HG03175 (cell line): ENCODE results near the gene ZFP62.

Source experiments
- ATAC-seq: cut with Tn5 transposase; IDR thresholded peaks from one replicate; pipeline ENCODE4 v1.9.1; 2021; ENCODE audit warnings: mild to moderate bottlenecking, moderate library complexity; ENCODE audit not compliant: unreplicated experiment

Gene ZFP62

GRCh38 chr5:180869587-180869986 is 8.5 kb upstream of the ZFP62 start:
- ATAC-seq = no peak

- no peak for ATAC-seq
These were observed 7.9 kb upstream of the ZFP62 start for GRCh38 chr5:180868960-180869359.

- no peak for ATAC-seq
These were observed 5.9 kb upstream of the ZFP62 start for GRCh38 chr5:180866985-180867384.

GRCh38 chr5:180865981-180866695 is 5.1 kb upstream of the ZFP62 start:
- ATAC-seq = no peak

GRCh38 chr5:180862645-180863044 is 1.6 kb upstream of the ZFP62 start:
- ATAC-seq = no peak

GRCh38 chr5:180860273-180860886 is 696 bp downstream of the ZFP62 start:
- peak; percentile 59 for ATAC-seq

GRCh38 chr5:180858586-180858985 is 2.5 kb downstream of the ZFP62 start:
- no peak for ATAC-seq

- no peak for ATAC-seq
These were observed 7.3 kb downstream of the ZFP62 start for GRCh38 chr5:180853848-180854176.

GRCh38 chr5:180853121-180853847 is 7.8 kb downstream of the ZFP62 start:
- ATAC-seq = no peak

- ATAC-seq = no peak
These were observed 8.6 kb downstream of the ZFP62 start for GRCh38 chr5:180852495-180852894.

GRCh38 chr5:180850434-180851078 is 10.5 kb downstream of the ZFP62 start:
- ATAC-seq = no peak

GRCh38 chr5:180849827-180850226 is 11.2 kb downstream of the ZFP62 start:
- ATAC-seq = no peak

- ATAC-seq = no peak
These were observed 12.2 kb downstream of the ZFP62 start for GRCh38 chr5:180848878-180849277.

- ATAC-seq = no peak
These were observed 12.8 kb downstream of the ZFP62 start for GRCh38 chr5:180848265-180848664.

- no peak for ATAC-seq
These were observed 14.1 kb downstream of the ZFP62 start for GRCh38 chr5:180847026-180847425.

GRCh38 chr5:180844858-180845257 is 16.2 kb downstream of the ZFP62 start:
- ATAC-seq = no peak

GRCh38 chr5:180844432-180844831 is 16.6 kb downstream of the ZFP62 start:
- ATAC-seq = no peak

- ATAC-seq = no peak
These were observed 21.1 kb downstream of the ZFP62 start for GRCh38 chr5:180839935-180840334.

GRCh38 chr5:180839227-180839626 is 21.8 kb downstream of the ZFP62 start:
- no peak for ATAC-seq

GRCh38 chr5:180837478-180837877 is 23.6 kb downstream of the ZFP62 start:
- no peak for ATAC-seq

GRCh38 chr5:180832638-180833068 is 28.4 kb downstream of the ZFP62 start:
- peak; percentile 44 for ATAC-seq
